ENCODE results near the gene BTBD16.
A peak's percentile ranks its signal among the peaks of the same experiment; 100 is the strongest.

The BTBD16 gene

GRCh38 chr10:122374859-122375678 lies 104.0 kb downstream of the BTBD16 start:
- no peaks in the 10 kb centered on the region for H3K27me3 ChIP-seq (ENCODE audit: control insufficient read depth, insufficient read depth, low read length)
- H3K9ac ChIP-seq, result no peak overlapping the region
- H3K9me3 ChIP-seq (ENCODE audit: control insufficient read depth, low read length), result no peaks in the 10 kb centered on the region
- peak overlapping the region; percentile 77 for H3K27ac ChIP-seq
- H3K4me1 ChIP-seq, result no peaks in the 10 kb centered on the region
- H3K36me3 ChIP-seq (ENCODE audit: control insufficient read depth, insufficient read depth, low read length), result no peaks in the 10 kb centered on the region
- peaks cover 8% of the 10 kb centered on the region for H3K79me2 ChIP-seq
- peak overlapping the region; percentile 85 for H3K4me2 ChIP-seq (ENCODE audit: low read length)
- peak overlapping the region; percentile 87 for H2AFZ ChIP-seq
- no peak for TF ChIP-seq CTCF (IDR thresholded peaks at IDR 0.05)
- peak overlapping the region; percentile 78 for H3K4me3 ChIP-seq (ENCODE audit: low read depth, low read length)

- Histone ChIP-seq H3K27ac (peak overlapping the region; percentile 77), H3K79me2 (peaks cover 12% of the 10 kb centered on the region), H3K4me2 (ENCODE audit: low read length) (peak overlapping the region; percentile 85), H3K4me3 (ENCODE audit: low read depth, low read length) (peak overlapping the region; percentile 78), H3K36me3 (ENCODE audit: control insufficient read depth, insufficient read depth, low read length) (no peaks in the 10 kb centered on the region), H3K27me3 (ENCODE audit: control insufficient read depth, insufficient read depth, low read length) (no peaks in the 10 kb centered on the region), H3K9me3 (ENCODE audit: control insufficient read depth, low read length) (no peaks in the 10 kb centered on the region), H3K9ac (no peak overlapping the region), H3K4me1 (no peaks in the 10 kb centered on the region), H2AFZ (peak overlapping the region; percentile 87)
- TF ChIP-seq CTCF (IDR thresholded peaks at IDR 0.05), result no peak
Measured at GRCh38 chr10:122375679-122376160, 104.6 kb downstream of the BTBD16 start.

- no peak overlapping the region for H2AFZ ChIP-seq
- peaks cover 12% of the 10 kb centered on the region for H3K79me2 ChIP-seq
- no peaks in the 10 kb centered on the region for H3K4me1 ChIP-seq
- peak overlapping the region; percentile 78 for H3K4me3 ChIP-seq (ENCODE audit: low read depth, low read length)
- no peak overlapping the region for H3K4me2 ChIP-seq (ENCODE audit: low read length)
- no peak overlapping the region for H3K9ac ChIP-seq
- no peaks in the 10 kb centered on the region for H3K9me3 ChIP-seq (ENCODE audit: control insufficient read depth, low read length)
- H3K27me3 ChIP-seq (ENCODE audit: control insufficient read depth, insufficient read depth, low read length), result no peaks in the 10 kb centered on the region
- no peaks in the 10 kb centered on the region for H3K36me3 ChIP-seq (ENCODE audit: control insufficient read depth, insufficient read depth, low read length)
- no peak overlapping the region for H3K27ac ChIP-seq
- no peak for TF ChIP-seq CTCF (IDR thresholded peaks at IDR 0.05)
Measured at GRCh38 chr10:122376364-122376961, 105.4 kb downstream of the BTBD16 start.

GRCh38 chr10:122379041-122379440 lies 107.9 kb downstream of the BTBD16 start:
- Histone ChIP-seq H3K36me3 (ENCODE audit: control insufficient read depth, insufficient read depth, low read length) (no peaks in the 10 kb centered on the region), H3K79me2 (peaks cover 12% of the 10 kb centered on the region), H3K4me1 (no peaks in the 10 kb centered on the region), H3K27me3 (ENCODE audit: control insufficient read depth, insufficient read depth, low read length) (no peaks in the 10 kb centered on the region), H3K9ac (no peak overlapping the region), H3K4me3 (ENCODE audit: low read depth, low read length) (no peak overlapping the region), H3K4me2 (ENCODE audit: low read length) (no peak overlapping the region), H3K27ac (no peak overlapping the region), H2AFZ (no peak overlapping the region), H3K9me3 (ENCODE audit: control insufficient read depth, low read length) (no peaks in the 10 kb centered on the region)
- no peak for TF ChIP-seq CTCF (IDR thresholded peaks at IDR 0.05)

All from parathyroid adenoma (tissue), 2 donors.